CD8-positive, alpha-beta memory T cell (primary cell): Measurements from ENCODE around the gene NETO1. TPM values are rescaled to one million over a fixed set of nuclear protein-coding genes. Genes with fewer than 3 reads are reported as not detected.

Experiments used
- CTCF ChIA-PET: fragments of 350-600 bp; sonication (Branson Sonifier 250); formaldehyde crosslinking; loops from one replicate; lab custom pipeline; 2021; ENCODE audit warnings: antibody characterized with exemption; lab: Charles Lee
- POLR2A ChIA-PET: fragments of 350-600 bp; sonication (Branson Sonifier 250); formaldehyde crosslinking; loops from one replicate; lab custom pipeline; 2021; ENCODE audit warnings: antibody characterized with exemption; lab: Charles Lee
- DNase-seq, 5 donors: peaks; one replicate each; pipeline versions ENCODE4 v3.0.0 to v3.0.0-alpha.2; 2020 to 2022; ENCODE audit warnings: mixed read lengths in 1 of 5
- H3K27ac ChIP-seq: one replicate; pipeline ENCODE4 v1.7.0; 2013; ENCODE audit warnings: low read depth, mild to moderate bottlenecking, low read length, moderate library complexity
- H3K27me3 ChIP-seq: 2 replicates; pipeline ENCODE4 v1.7.0; 2013; ENCODE audit warnings: low read length, mild to moderate bottlenecking; ENCODE audit not compliant: insufficient read depth, poor library complexity, severe bottlenecking
- H3K36me3 ChIP-seq: 2 replicates; pipeline ENCODE4 v1.7.0; 2013; ENCODE audit warnings: mild to moderate bottlenecking, low read length, moderate library complexity; ENCODE audit not compliant: insufficient read depth
- H3K4me1 ChIP-seq: 2 replicates; pipeline ENCODE4 v1.7.0; 2013; ENCODE audit warnings: mild to moderate bottlenecking, low read length, moderate library complexity; ENCODE audit not compliant: insufficient read depth
- H3K4me3 ChIP-seq: 2 replicates; pipeline ENCODE4 v1.7.0; 2013; ENCODE audit warnings: mild to moderate bottlenecking, low read length
- H3K9me3 ChIP-seq: 2 replicates; pipeline ENCODE4 v1.7.0; 2013; ENCODE audit warnings: mild to moderate bottlenecking, low read length
- H3K27ac Mint-ChIP-seq, 8 donors: one replicate each; pipeline ENCODE4 v1.8.0; 2020 to 2021; ENCODE audit warnings: mixed read lengths in 8 of 8, mild to moderate bottlenecking in 6 of 8, inconsistent platforms in 3 of 8, moderate library complexity in 3 of 8
- H3K27me3 Mint-ChIP-seq, 2 donors: one replicate each; pipeline ENCODE4 v1.8.0; 2020 to 2021; ENCODE audit warnings: mixed read lengths in 2 of 2, mild to moderate bottlenecking in 1 of 2, moderate library complexity in 1 of 2
- H3K36me3 Mint-ChIP-seq, 3 donors: one replicate each; pipeline ENCODE4 v1.8.0; 2020 to 2021; ENCODE audit warnings: mixed read lengths in 3 of 3, inconsistent platforms in 1 of 3, mild to moderate bottlenecking in 1 of 3
- H3K4me1 Mint-ChIP-seq, 3 donors: one replicate each; pipeline ENCODE4 v1.8.0; 2020 to 2021; ENCODE audit warnings: mixed read lengths in 3 of 3, inconsistent platforms in 1 of 3, mild to moderate bottlenecking in 1 of 3
- H3K4me3 Mint-ChIP-seq, 7 donors: one replicate each; pipeline ENCODE4 v1.8.0; 2020 to 2021; ENCODE audit warnings: mixed read lengths in 7 of 7, mild to moderate bottlenecking in 6 of 7, moderate library complexity in 4 of 7, inconsistent platforms in 2 of 7
- H3K9me3 Mint-ChIP-seq, 5 donors: one replicate each; pipeline ENCODE4 v1.8.0; 2020 to 2022; ENCODE audit warnings: mixed read lengths in 5 of 5, mild to moderate bottlenecking in 3 of 5, moderate library complexity in 2 of 5, inconsistent platforms in 1 of 5
- polyA plus RNA-seq: library from polyadenylated mRNA; unstranded; fragments of 300-500 nt; fragmentation: Illumina TruSeq; gene quantifications from one replicate; pipeline ENCODE4 v1.2.3, GENCODE V29; 2021
- total RNA-seq, 2 experiments: library from RNA; stranded (reverse); gene quantifications; one replicate each; pipeline ENCODE4 v1.2.3, GENCODE V29; 2021

The NETO1 gene
- total and polyA plus RNA-seq, 3 experiments from 2014 or later = not detected

DNA sequence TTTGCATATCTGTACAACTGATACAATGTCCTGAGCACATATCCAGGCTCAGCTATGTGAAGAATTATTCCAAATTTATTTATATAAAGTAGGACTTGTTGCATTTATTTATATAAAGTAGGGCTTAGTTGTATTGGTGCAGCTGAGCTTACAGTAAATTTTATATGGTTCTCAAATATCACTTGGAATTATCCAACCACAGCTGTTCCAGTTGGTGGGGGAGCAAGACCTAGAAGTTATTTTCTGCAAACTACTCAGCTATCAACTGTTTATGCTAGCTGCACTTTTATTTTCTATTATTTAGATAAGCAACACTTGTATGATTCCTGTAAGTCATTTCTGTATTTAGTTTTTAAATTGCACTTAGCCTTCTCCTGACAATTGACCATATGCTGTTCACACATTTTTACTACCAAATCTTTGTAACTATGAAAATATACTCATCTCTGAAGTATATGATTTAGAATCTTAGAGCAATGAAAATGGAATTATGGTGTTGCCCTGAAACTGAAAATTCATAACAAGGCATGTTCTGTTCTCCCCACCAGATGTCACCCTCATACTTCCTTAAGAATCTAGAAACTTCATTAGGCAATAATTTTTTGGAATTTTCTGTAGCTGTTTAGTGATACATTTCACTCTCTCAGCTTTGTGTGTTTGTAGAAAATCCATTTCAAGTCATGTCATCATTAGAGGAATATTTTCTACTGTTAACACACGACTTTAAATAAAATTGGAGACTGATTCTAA lies 166.7 kb downstream of the NETO1 start:
- H3K36me3 Mint-ChIP-seq = no peaks in the 10 kb centered on the region
- no peaks in the 10 kb centered on the region for H3K9me3 ChIP-seq
- no peaks in the 10 kb centered on the region for H3K4me1 ChIP-seq
- H3K27ac Mint-ChIP-seq = no peak overlapping the region
- H3K27me3 ChIP-seq = no peaks in the 10 kb centered on the region
- H3K9me3 Mint-ChIP-seq = peaks cover 1 to 9% (median 6%) of the 10 kb centered on the region in 5 donors
- no peaks in the 10 kb centered on the region for H3K4me1 Mint-ChIP-seq
- H3K4me3 Mint-ChIP-seq = no peak overlapping the region
- ChIA-PET CTCF (no interaction called here), POLR2A (no interaction called here)
- no peaks in the 10 kb centered on the region for H3K36me3 ChIP-seq
- H3K27me3 Mint-ChIP-seq = no peaks in the 10 kb centered on the region
- DNase-seq = no peak
- no peak overlapping the region for H3K27ac ChIP-seq
- H3K4me3 ChIP-seq = no peak overlapping the region

DNA sequence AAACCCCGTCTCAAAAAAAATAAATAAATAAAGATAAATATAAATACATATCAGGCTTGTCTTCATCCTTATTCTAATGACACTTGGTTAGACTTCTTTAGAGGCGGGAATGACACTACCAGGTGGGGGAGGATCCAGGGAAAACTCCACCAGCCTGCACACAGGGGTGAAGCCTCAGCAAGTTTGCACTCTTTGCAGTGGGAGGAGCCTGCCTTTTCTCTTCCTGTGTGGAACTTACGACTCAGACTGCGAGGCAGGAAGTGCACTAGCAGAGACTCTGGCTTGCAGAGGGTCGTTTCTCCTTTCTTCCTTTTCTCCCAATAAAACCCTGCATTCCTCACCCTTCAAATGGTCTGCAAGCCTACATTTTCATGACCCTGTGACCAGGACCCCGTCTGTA lies 170.1 kb downstream of the NETO1 start:
- Mint-ChIP-seq H3K4me1 (no peaks in the 10 kb centered on the region), H3K36me3 (no peaks in the 10 kb centered on the region), H3K4me3 (no peak overlapping the region), H3K27ac (no peak overlapping the region), H3K27me3 (no peaks in the 10 kb centered on the region), H3K9me3 (peaks cover 0 to 9% (median under 1%) of the 10 kb centered on the region in 5 donors)
- no peak overlapping the region for H3K27ac ChIP-seq
- no peaks in the 10 kb centered on the region for H3K4me1 ChIP-seq
- ChIA-PET CTCF (no interaction called here), POLR2A (no interaction called here)
- no peak overlapping the region for H3K4me3 ChIP-seq
- no peak for DNase-seq
- no peaks in the 10 kb centered on the region for H3K27me3 ChIP-seq
- no peaks in the 10 kb centered on the region for H3K9me3 ChIP-seq
- no peaks in the 10 kb centered on the region for H3K36me3 ChIP-seq

DNA sequence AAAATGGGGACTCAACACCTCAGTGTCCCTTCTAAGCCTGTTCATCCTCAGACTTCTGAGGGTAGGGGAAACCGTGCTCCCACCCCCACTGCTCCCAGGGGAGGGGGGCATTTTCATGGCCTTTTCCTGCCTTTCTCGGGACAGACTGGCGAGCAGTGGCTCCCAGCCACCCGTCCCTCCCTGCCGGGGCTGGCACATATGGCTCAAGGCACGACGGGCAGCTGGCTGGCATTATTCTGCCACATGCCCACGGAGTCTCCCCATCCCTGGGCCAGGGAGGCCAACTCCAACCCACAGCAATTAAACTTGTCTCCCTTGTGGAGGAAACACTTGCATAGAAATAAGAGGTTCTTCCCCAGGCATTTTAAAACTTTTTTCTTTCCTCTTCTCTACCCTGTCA lies 175.2 kb downstream of the NETO1 start:
- Histone ChIP-seq H3K36me3 (no peaks in the 10 kb centered on the region), H3K9me3 (no peaks in the 10 kb centered on the region), H3K4me1 (no peaks in the 10 kb centered on the region), H3K4me3 (no peak overlapping the region), H3K27me3 (no peaks in the 10 kb centered on the region), H3K27ac (no peak overlapping the region)
- ChIA-PET POLR2A (no interaction called here), CTCF (no interaction called here)
- H3K9me3 Mint-ChIP-seq = peaks cover 0 to 9% (median 2%) of the 10 kb centered on the region in 5 donors
- no peak overlapping the region for H3K27ac Mint-ChIP-seq
- no peaks in the 10 kb centered on the region for H3K27me3 Mint-ChIP-seq
- no peaks in the 10 kb centered on the region for H3K36me3 Mint-ChIP-seq
- no peaks in the 10 kb centered on the region for H3K4me1 Mint-ChIP-seq
- H3K4me3 Mint-ChIP-seq = no peak overlapping the region
- no peak for DNase-seq
